Activated CD8-positive, alpha-beta T cell treated with anti-CD3 and anti-CD28 coated beads for 36 hours (primary cell): ENCODE data around the gene EPHA2. TPM values are rescaled to one million over a fixed set of nuclear protein-coding genes. Genes with fewer than 3 reads are reported as not detected.

ENCODE experiments used
- ATAC-seq: fragments of 200-7000 bp; cut with Tn5 transposase; one replicate; pipeline ENCODE4 v1.10.0; 2021; ENCODE audit warnings: mild to moderate bottlenecking, moderate library complexity
- CTCF ChIA-PET: fragments of 350-600 bp; sonication (Branson Sonifier 250); formaldehyde crosslinking; loops from one replicate; lab custom pipeline; 2021; ENCODE audit warnings: antibody characterized with exemption; lab: Charles Lee
- POLR2A ChIA-PET: fragments of 350-600 bp; sonication (Branson Sonifier 250); formaldehyde crosslinking; loops from one replicate; lab custom pipeline; 2021; ENCODE audit warnings: antibody characterized with exemption; lab: Charles Lee
- DNase-seq: peaks from one replicate; pipeline ENCODE4 v3.0.0-alpha.2; 2020
- H3K27ac Mint-ChIP-seq: one replicate; pipeline ENCODE4 v1.8.0; 2021; ENCODE audit warnings: mild to moderate bottlenecking, mixed read lengths
- H3K27me3 Mint-ChIP-seq: one replicate; pipeline ENCODE4 v1.8.0; 2021; ENCODE audit warnings: mixed read lengths
- H3K36me3 Mint-ChIP-seq: one replicate; pipeline ENCODE4 v1.8.0; 2021; ENCODE audit warnings: low read depth, mixed read lengths
- H3K4me1 Mint-ChIP-seq: one replicate; pipeline ENCODE4 v1.8.0; 2021; ENCODE audit warnings: low read depth, mixed read lengths
- H3K4me3 Mint-ChIP-seq: one replicate; pipeline ENCODE4 v1.8.0; 2021; ENCODE audit warnings: mild to moderate bottlenecking, moderate library complexity, mixed read lengths
- H3K9me3 Mint-ChIP-seq: one replicate; pipeline ENCODE4 v1.8.0; 2021; ENCODE audit warnings: mixed read lengths
- CTCF ChIP-seq: fragments of 200-600 bp; IDR thresholded peaks from one replicate; pipeline ENCODE4 v1.8.0; 2022; ENCODE audit warnings: antibody characterized with exemption, mild to moderate bottlenecking
- intact Hi-C: fragments of 100-400 bp; cut with micrococcal nuclease; formaldehyde crosslinking; loops from one replicate; pipeline ENCODE4 v1.10.0; 2022
- total RNA-seq, 2 experiments: library from RNA; stranded (reverse); gene quantifications; one replicate each; pipeline ENCODE4 v1.2.3, GENCODE V29; 2021

Gene EPHA2
- total RNA-seq, 2 experiments from 2014 or later = not detected

- intact Hi-C loops = no loop called here
- H3K27me3 Mint-ChIP-seq = no peaks in the 10 kb centered on the region
- no peak overlapping the region for H3K27ac Mint-ChIP-seq
- H3K4me1 Mint-ChIP-seq = peaks cover 8% of the 10 kb centered on the region
- DNase-seq = peak; percentile 78
- ChIA-PET POLR2A (no interaction called here), CTCF (interaction anchor here (0.7 to 10.2 kb wide), 30 partner anchors 9 to 282 kb away, joined by 3 to 299 read pairs (median 4); partner anchors contain the start of genes CPLANE2 and FAM131C)
- ATAC-seq = peak; percentile 49
- no peaks in the 10 kb centered on the region for H3K36me3 Mint-ChIP-seq
- TF ChIP-seq CTCF = peak; percentile 75
- H3K9me3 Mint-ChIP-seq = no peaks in the 10 kb centered on the region
- H3K4me3 Mint-ChIP-seq = no peak overlapping the region
Observed at GRCh38 chr1:16082283-16083038, 73.4 kb downstream of the EPHA2 start.

- ATAC-seq = no peak
- H3K4me3 Mint-ChIP-seq = no peak overlapping the region
Observed at GRCh38 chr1:16081636-16082035, 74.2 kb downstream of the EPHA2 start.

GRCh38 chr1:16080422-16081150, 75.3 kb downstream of the EPHA2 start:
- H3K36me3 Mint-ChIP-seq = no peaks in the 10 kb centered on the region
- CTCF ChIA-PET = interaction anchor here (1.7 to 10.2 kb wide), 9 partner anchors 10 to 167 kb away, joined by 4 to 299 read pairs (median 14); partner anchors contain the start of gene CPLANE2
- intact Hi-C loops = no loop called here
- no peak overlapping the region for H3K27ac Mint-ChIP-seq
- H3K9me3 Mint-ChIP-seq = no peaks in the 10 kb centered on the region
- peaks cover 8% of the 10 kb centered on the region for H3K4me1 Mint-ChIP-seq
- POLR2A ChIA-PET = no interaction called here
- ATAC-seq (no peak), DNase-seq (no peak)
- no peak for TF ChIP-seq CTCF
- no peak overlapping the region for H3K4me3 Mint-ChIP-seq
- H3K27me3 Mint-ChIP-seq = no peaks in the 10 kb centered on the region

More at GRCh38 chr1:16081636-16082035, 74.2 kb downstream of the EPHA2 start:
- no peak for TF ChIP-seq CTCF
- ChIA-PET CTCF (interaction anchor here (0.7 to 10.2 kb wide), 23 partner anchors 8 to 172 kb away, joined by 3 to 299 read pairs (median 6); partner anchors contain the start of genes CPLANE2 and FAM131C), POLR2A (no interaction called here)
- no peak for DNase-seq
- peaks cover 8% of the 10 kb centered on the region for H3K4me1 Mint-ChIP-seq
- H3K9me3 Mint-ChIP-seq = no peaks in the 10 kb centered on the region
- no peak overlapping the region for H3K27ac Mint-ChIP-seq
- H3K27me3 Mint-ChIP-seq = no peaks in the 10 kb centered on the region
- intact Hi-C loops = no loop called here
- H3K36me3 Mint-ChIP-seq = no peaks in the 10 kb centered on the region

- TF ChIP-seq CTCF = peak; percentile 88
- peaks cover 5% of the 10 kb centered on the region for H3K27me3 Mint-ChIP-seq
- ChIA-PET POLR2A (interaction anchor here (0.6 to 1.5 kb wide), 4 partner anchors 9 to 223 kb away, joined by 3 read pairs; no protein-coding TSS in a partner anchor), CTCF (interaction anchor here (0.6 to 10.2 kb wide), 45 partner anchors 8 to 315 kb away, joined by 3 to 299 read pairs (median 4); partner anchors contain the start of genes CPLANE2 and EPHA2)
- no peaks in the 10 kb centered on the region for H3K9me3 Mint-ChIP-seq
- ATAC-seq (peak; percentile 90), DNase-seq (peak; percentile 89)
- intact Hi-C loops = loop anchor here (1.0 to 10.0 kb wide), 2 partner anchors 109 to 286 kb away; partner anchors contain the start of gene SZRD1
- H3K4me1 Mint-ChIP-seq = peaks cover 8% of the 10 kb centered on the region
- H3K4me3 Mint-ChIP-seq = peak overlapping the region; percentile 54
- H3K36me3 Mint-ChIP-seq = no peaks in the 10 kb centered on the region
- H3K27ac Mint-ChIP-seq = peak overlapping the region; percentile 67
Observed at GRCh38 chr1:16078925-16079656, 76.8 kb downstream of the EPHA2 start.
